NT2/D1 (cell line): ENCODE data around the gene CARMIL1.

ENCODE experiments used
- SUZ12 ChIP-seq: IDR thresholded peaks from 2 replicates; pipeline ENCODE4 v1.6.1; 2011; ENCODE audit not compliant: insufficient read length, insufficient read depth; ENCODE audit errors: extremely low read depth
- YY1 ChIP-seq: IDR thresholded peaks from 2 replicates; pipeline ENCODE4 v1.6.1; 2011; ENCODE audit not compliant: insufficient read length, insufficient read depth
- ZNF274 ChIP-seq: IDR thresholded peaks from 2 replicates; pipeline ENCODE4 v1.6.1; 2011; ENCODE audit warnings: mild to moderate bottlenecking, low read depth, low read length

DNA sequence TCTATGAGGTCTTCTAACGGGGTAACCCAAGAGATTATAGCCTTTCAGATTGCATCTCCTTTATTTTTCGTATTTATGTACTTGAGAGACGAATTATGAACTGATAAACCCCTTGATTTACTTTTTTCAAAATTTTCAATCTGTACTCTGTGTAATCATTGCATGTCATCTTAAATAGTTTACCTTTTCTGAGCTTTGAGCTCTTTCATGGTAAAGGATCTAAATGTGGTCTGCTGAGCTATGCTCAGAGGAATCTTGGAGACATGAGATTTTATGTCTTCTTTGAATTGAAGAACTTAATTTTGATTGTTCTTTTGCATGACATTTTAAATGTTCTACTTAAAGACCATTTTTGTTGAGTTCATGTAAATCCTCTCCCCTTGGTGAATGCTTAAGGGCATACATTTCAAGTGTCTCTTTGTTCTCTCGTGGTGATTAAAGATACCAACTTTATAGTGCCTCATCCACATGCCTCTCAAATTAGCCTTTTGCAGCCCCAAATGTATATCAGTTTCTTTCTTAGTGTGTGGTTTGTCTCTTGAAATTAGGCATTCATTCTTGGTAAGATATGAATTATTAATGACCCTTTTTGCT lies 256.6 kb downstream of the CARMIL1 start:
- TF ChIP-seq ZNF274 (no peak), SUZ12 (no peak), YY1 (no peak)
